SIG-M5 treated with dmso at 0.1 percent for 504 hours (cell line): Measurements from ENCODE around the gene SAPCD1.
A peak's percentile ranks its signal among the peaks of the same experiment; 100 is the strongest.
"Not testable (repeated sequence)": the region's sequence is repeated elsewhere in the genome, so short reads cannot be mapped to it uniquely, and the experiment has no call there.

Experiments
- DNase-seq: peaks from one replicate; lab custom pipeline; 2025; ENCODE audit not compliant: unreplicated experiment; lab: John Stamatoyannopoulos, UW

Gene SAPCD1

GRCh38 chr6:31795616-31796298 is 33.3 kb downstream of the SAPCD1 start, which contains the start of gene VARS1:
VARS1 (minus strand) TSS chr6:31795752; CDS start chr6:31795217, 535 bp downstream.
- DNase-seq: peak; percentile 84

DNA sequence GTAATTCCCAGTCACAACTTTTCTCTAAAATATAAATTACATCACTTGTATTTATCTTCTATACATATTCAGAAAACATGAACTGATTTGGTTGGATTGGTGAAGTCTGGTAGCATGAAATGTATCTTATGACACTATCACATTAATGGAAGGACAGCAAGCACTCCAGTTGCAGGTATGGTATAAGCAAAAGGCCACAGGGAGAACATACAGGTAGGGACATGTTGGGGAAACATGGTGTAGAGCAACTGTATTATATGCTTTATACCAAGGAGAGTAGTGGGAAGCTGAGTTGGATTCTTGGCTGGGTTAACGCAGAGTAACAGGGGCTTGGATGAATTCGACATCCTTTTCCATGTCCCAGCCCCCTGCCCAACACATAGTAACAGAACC is 34.5 kb downstream of the SAPCD1 start:
- DNase-seq: no peak

DNA sequence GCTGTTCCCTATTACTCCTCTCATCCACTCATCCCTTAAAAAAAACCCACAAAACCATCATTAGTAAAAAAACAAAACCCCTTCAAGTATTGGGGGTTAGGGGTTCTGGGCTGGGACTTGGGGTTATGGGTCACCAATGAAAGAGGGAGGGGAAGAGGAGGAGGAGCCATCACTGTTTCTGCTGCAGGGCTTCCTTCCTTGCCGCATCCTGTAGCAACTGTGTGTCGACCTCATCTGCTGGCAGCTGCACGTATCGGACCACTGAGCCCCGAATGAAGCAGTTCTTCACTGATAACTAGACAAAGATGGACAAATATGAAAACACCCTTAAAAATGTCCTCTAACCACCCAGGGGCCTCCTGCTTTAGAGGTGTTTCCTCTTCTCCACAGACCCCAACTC is 35.1 kb downstream of the SAPCD1 start:
- DNase-seq: no peak

- no peak for DNase-seq
Observed at GRCh38 chr6:31799781-31800180, 37.3 kb downstream of the SAPCD1 start.

GRCh38 chr6:31801031-31801927 is 38.8 kb downstream of the SAPCD1 start:
- not testable (repeated sequence) for DNase-seq

DNA sequence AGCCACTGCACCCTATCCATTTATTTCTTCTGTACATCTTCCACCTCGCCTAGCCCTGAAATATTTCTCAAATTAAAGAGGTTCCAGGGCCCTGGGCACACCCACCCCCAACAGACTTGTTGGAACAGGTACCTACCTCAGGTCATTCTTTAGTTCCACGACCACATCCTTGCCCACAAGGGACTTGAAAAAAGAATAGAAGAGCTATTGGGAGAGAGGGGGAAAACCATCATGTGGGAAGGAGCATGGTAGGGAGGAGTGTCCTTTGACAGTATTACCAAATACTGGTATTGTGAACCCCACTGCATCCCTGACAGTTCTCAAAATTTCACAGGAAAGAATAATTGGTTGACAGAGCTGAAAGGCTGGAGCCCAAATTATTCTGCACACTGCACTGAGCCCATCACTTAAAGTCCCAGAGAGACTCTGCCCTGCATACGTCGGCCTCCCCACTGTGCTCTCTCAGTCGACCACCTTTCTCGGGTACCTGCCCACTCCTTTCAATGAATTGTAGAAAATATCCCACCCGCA is 43.5 kb downstream of the SAPCD1 start:
- no peak for DNase-seq

GRCh38 chr6:31806470-31807272 is 44.2 kb downstream of the SAPCD1 start, which contains the start of gene LSM2:
LSM2 (minus strand) TSS chr6:31806966; CDS start chr6:31806757, 209 bp downstream.
- peak; percentile 92 for DNase-seq

- DNase-seq: not testable (repeated sequence)
Observed at GRCh38 chr6:31808599-31808998, 46.1 kb downstream of the SAPCD1 start.

DNA sequence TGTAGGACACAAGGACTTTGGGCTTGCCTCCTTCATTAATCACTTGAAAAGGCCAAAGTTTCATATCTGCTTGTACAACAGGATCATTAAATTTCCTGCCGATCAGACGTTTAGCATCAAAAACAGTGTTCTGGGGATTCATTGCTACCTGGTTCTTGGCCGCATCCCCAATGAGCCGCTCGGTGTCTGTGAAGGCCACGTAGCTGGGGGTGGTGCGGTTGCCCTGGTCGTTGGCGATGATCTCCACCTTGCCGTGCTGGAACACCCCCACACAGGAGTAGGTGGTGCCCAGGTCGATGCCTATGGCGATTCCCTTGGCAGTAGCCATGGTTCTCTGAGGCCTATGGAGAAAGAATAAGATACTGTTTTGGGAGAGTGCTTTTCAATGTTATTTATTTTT is 49.2 kb downstream of the SAPCD1 start:
- DNase-seq: no peak

DNA sequence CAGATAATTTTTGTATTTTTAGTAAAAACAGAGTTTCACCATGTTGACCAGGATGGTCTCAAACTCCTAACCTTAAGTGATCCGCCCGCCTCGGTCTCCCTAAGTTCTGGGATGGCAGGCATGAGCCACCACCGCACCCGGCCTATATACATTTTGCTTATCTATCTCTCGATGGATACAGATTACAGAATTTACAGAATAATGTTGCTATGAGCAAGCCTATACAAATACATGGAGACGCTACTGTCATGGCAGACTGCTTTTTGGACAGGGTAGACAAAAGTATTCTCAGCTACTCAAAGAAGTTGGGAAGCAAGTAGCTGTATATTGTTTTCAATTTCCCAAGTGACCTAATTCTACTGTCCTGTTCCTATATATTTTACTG is 51.0 kb downstream of the SAPCD1 start:
- no peak for DNase-seq
